OCI-LY1 (cell line): ENCODE measurements around the gene FARS2.

Experiments used
- H2AFZ ChIP-seq: fragments of 200-600 bp; sonication (generic), shearing (Covaris generic); 2 replicates; pipeline ENCODE4 v1.6.0; 2014; ENCODE audit warnings: antibody characterized with exemption, mild to moderate bottlenecking, low read length
- H3F3A ChIP-seq: fragments of 200-600 bp; sonication (generic), shearing (Covaris generic); 2 replicates; pipeline ENCODE4 v1.6.0; 2014; ENCODE audit warnings: mild to moderate bottlenecking, antibody characterized with exemption, low read length, moderate library complexity; ENCODE audit not compliant: insufficient read depth
- H3K27ac ChIP-seq: fragments of 200-600 bp; sonication (generic); 2 replicates; pipeline ENCODE4 v1.5.1; 2014; ENCODE audit warnings: low read length, mixed run types, mild to moderate bottlenecking, low read depth; ENCODE audit not compliant: poor library complexity, severe bottlenecking
- H3K27me3 ChIP-seq: fragments of 200-600 bp; sonication (generic); 2 replicates; pipeline ENCODE4 v1.6.0; 2014; ENCODE audit warnings: antibody characterized with exemption, mild to moderate bottlenecking, low read length, moderate library complexity; ENCODE audit not compliant: insufficient read depth
- H3K36me3 ChIP-seq: fragments of 200-600 bp; sonication (generic); 2 replicates; pipeline ENCODE4 v1.6.1; 2014; ENCODE audit warnings: mild to moderate bottlenecking, antibody characterized with exemption, low read length, moderate library complexity, mixed read lengths; ENCODE audit not compliant: insufficient read depth
- H3K4me1 ChIP-seq: fragments of 200-600 bp; sonication (generic); 2 replicates; pipeline ENCODE4 v1.5.1; 2014; ENCODE audit warnings: mild to moderate bottlenecking, low read length, moderate library complexity; ENCODE audit not compliant: insufficient read depth, severe bottlenecking
- H3K4me2 ChIP-seq: fragments of 200-600 bp; sonication (generic), shearing (Covaris generic); 2 replicates; pipeline ENCODE4 v1.6.1; 2014; ENCODE audit warnings: low read length
- H3K4me3 ChIP-seq: fragments of 200-600 bp; sonication (generic); 2 replicates; pipeline ENCODE4 v1.5.1; 2014; ENCODE audit warnings: low read length, low read depth, mild to moderate bottlenecking, mixed read lengths; ENCODE audit not compliant: poor library complexity, severe bottlenecking
- H3K79me2 ChIP-seq: fragments of 200-600 bp; shearing (Covaris generic); 2 replicates; pipeline ENCODE4 v1.6.1; 2016; ENCODE audit warnings: mixed run types, low read length, mixed read lengths; ENCODE audit not compliant: insufficient read depth
- H3K9ac ChIP-seq: fragments of 200-600 bp; sonication (generic), shearing (Covaris generic); 2 replicates; pipeline ENCODE4 v1.6.1; 2014; ENCODE audit warnings: mild to moderate bottlenecking, low read length, mixed read lengths
- H3K9me2 ChIP-seq: fragments of 200-600 bp; sonication (generic), shearing (Covaris generic); 2 replicates; pipeline ENCODE4 v1.6.1; 2014; ENCODE audit warnings: low read depth, mild to moderate bottlenecking, low read length, mixed read lengths
- H3K9me3 ChIP-seq: fragments of 200-600 bp; shearing (Covaris generic); 2 replicates; pipeline ENCODE4 v1.6.1; 2014; ENCODE audit warnings: low read length, mixed read lengths
- H4K20me1 ChIP-seq: fragments of 200-600 bp; sonication (generic), shearing (Covaris generic); 2 replicates; pipeline ENCODE4 v1.6.0; 2016; ENCODE audit warnings: mild to moderate bottlenecking, low read length; ENCODE audit not compliant: insufficient read depth
- EZH2 ChIP-seq: fragments of 200-600 bp; sonication (generic), shearing (Covaris generic); IDR thresholded peaks from 2 replicates; pipeline ENCODE4 v1.8.0; 2017; ENCODE audit warnings: borderline replicate concordance, mixed run types, mild to moderate bottlenecking, antibody characterized with exemption, low read length, moderate library complexity, mixed read lengths
- TF ChIP-seq, protein P1 (sequence below): fragments of 200-600 bp; sonication (generic), shearing (Covaris generic); IDR thresholded peaks from 2 replicates; pipeline ENCODE4 v1.5.1; 2017; ENCODE audit warnings: mild to moderate bottlenecking, antibody characterized with exemption, low read length, moderate library complexity, mixed read lengths

FARS2 gene

GRCh38 chr6:5737460-5737859 is 476.1 kb downstream of the FARS2 start:
- Histone ChIP-seq H4K20me1 (no peaks in the 10 kb centered on the region), H3K27ac (no peak overlapping the region), H3F3A (no peaks in the 10 kb centered on the region), H3K4me1 (no peaks in the 10 kb centered on the region), H3K9me3 (no peaks in the 10 kb centered on the region), H3K4me3 (no peak overlapping the region), H3K9ac (no peak overlapping the region), H3K27me3 (no peaks in the 10 kb centered on the region), H3K4me2 (no peak overlapping the region), H2AFZ (no peak overlapping the region), H3K79me2 (no peaks in the 10 kb centered on the region), H3K9me2 (no peaks in the 10 kb centered on the region), H3K36me3 (no peaks in the 10 kb centered on the region)
- TF ChIP-seq EZH2, result no peak
- TF ChIP-seq, protein P1, sequence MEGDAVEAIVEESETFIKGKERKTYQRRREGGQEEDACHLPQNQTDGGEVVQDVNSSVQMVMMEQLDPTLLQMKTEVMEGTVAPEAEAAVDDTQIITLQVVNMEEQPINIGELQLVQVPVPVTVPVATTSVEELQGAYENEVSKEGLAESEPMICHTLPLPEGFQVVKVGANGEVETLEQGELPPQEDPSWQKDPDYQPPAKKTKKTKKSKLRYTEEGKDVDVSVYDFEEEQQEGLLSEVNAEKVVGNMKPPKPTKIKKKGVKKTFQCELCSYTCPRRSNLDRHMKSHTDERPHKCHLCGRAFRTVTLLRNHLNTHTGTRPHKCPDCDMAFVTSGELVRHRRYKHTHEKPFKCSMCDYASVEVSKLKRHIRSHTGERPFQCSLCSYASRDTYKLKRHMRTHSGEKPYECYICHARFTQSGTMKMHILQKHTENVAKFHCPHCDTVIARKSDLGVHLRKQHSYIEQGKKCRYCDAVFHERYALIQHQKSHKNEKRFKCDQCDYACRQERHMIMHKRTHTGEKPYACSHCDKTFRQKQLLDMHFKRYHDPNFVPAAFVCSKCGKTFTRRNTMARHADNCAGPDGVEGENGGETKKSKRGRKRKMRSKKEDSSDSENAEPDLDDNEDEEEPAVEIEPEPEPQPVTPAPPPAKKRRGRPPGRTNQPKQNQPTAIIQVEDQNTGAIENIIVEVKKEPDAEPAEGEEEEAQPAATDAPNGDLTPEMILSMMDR, result no peak

- H2AFZ ChIP-seq, result no peak overlapping the region
- H4K20me1 ChIP-seq, result no peaks in the 10 kb centered on the region
- H3K36me3 ChIP-seq, result no peaks in the 10 kb centered on the region
- H3K27me3 ChIP-seq, result no peaks in the 10 kb centered on the region
- H3K9ac ChIP-seq, result no peak overlapping the region
- no peaks in the 10 kb centered on the region for H3K79me2 ChIP-seq
- no peaks in the 10 kb centered on the region for H3F3A ChIP-seq
- H3K4me2 ChIP-seq, result no peak overlapping the region
- H3K27ac ChIP-seq, result no peak overlapping the region
- no peaks in the 10 kb centered on the region for H3K4me1 ChIP-seq
- TF ChIP-seq, protein P1, result no peak
- TF ChIP-seq EZH2, result no peak
- no peak overlapping the region for H3K4me3 ChIP-seq
- no peaks in the 10 kb centered on the region for H3K9me2 ChIP-seq
- H3K9me3 ChIP-seq, result no peaks in the 10 kb centered on the region
Measured at GRCh38 chr6:5738211-5738610, 476.9 kb downstream of the FARS2 start.

GRCh38 chr6:5744497-5744896 is 483.2 kb downstream of the FARS2 start:
- Histone ChIP-seq H3K4me1 (peaks cover 3% of the 10 kb centered on the region), H3K79me2 (no peaks in the 10 kb centered on the region), H3K36me3 (no peaks in the 10 kb centered on the region), H2AFZ (no peak overlapping the region), H3K9me3 (no peaks in the 10 kb centered on the region), H3F3A (no peaks in the 10 kb centered on the region), H3K4me2 (no peak overlapping the region), H3K9me2 (no peaks in the 10 kb centered on the region), H3K27me3 (no peaks in the 10 kb centered on the region), H3K27ac (no peak overlapping the region), H3K9ac (no peak overlapping the region), H3K4me3 (no peak overlapping the region), H4K20me1 (no peaks in the 10 kb centered on the region)
- TF ChIP-seq, protein P1, result no peak
- TF ChIP-seq EZH2, result no peak
